NB4 (cell line): ENCODE results near the gene LBHD2.

Experiments
- DNase-seq: peaks from one replicate; pipeline ENCODE4 v3.0.0; 2010; ENCODE audit warnings: low read depth
- H3K4me3 ChIP-seq: one replicate; pipeline ENCODE4 v1.5.1; 2011; ENCODE audit warnings: mild to moderate bottlenecking, low read depth, low read length, moderate library complexity
- CTCF ChIP-seq: IDR thresholded peaks from one replicate; pipeline ENCODE4 v1.5.1; 2012; ENCODE audit warnings: low read depth, low read length
- MAX ChIP-seq: IDR thresholded peaks from 2 replicates; pipeline ENCODE4 v1.6.1; 2011; ENCODE audit warnings: low read depth, low read length
- MYC ChIP-seq: IDR thresholded peaks from 2 replicates; pipeline ENCODE4 v1.6.1; 2011; ENCODE audit warnings: low read depth, low read length
- POLR2A ChIP-seq: IDR thresholded peaks from 2 replicates; pipeline ENCODE4 v1.6.1; 2011; ENCODE audit warnings: mild to moderate bottlenecking; ENCODE audit not compliant: insufficient read length; ENCODE audit errors: extremely low read depth

LBHD2 gene

GRCh38 chr14:103059556-103059955, 24.5 kb upstream of the LBHD2 start:
- TF ChIP-seq MAX (no peak), CTCF (no peak), MYC (no peak), POLR2A (no peak)
- no peak overlapping the region for H3K4me3 ChIP-seq
- DNase-seq, result no peak

GRCh38 chr14:103061482-103061976, 22.5 kb upstream of the LBHD2 start:
- DNase-seq, result no peak
- no peak overlapping the region for H3K4me3 ChIP-seq
- TF ChIP-seq MAX (no peak), POLR2A (no peak), MYC (no peak), CTCF (no peak)

- TF ChIP-seq MAX, result no peak
- TF ChIP-seq MYC, result no peak
- TF ChIP-seq POLR2A, result no peak
- TF ChIP-seq CTCF, result no peak
- no peak overlapping the region for H3K4me3 ChIP-seq
- DNase-seq, result no peak
These were observed 19.6 kb upstream of the LBHD2 start for GRCh38 chr14:103064436-103064835.

GRCh38 chr14:103064978-103065377, 19.0 kb upstream of the LBHD2 start:
- no peak for TF ChIP-seq CTCF
- TF ChIP-seq MYC, result no peak
- no peak for TF ChIP-seq POLR2A
- no peak for TF ChIP-seq MAX
- no peak for DNase-seq
- no peak overlapping the region for H3K4me3 ChIP-seq

- no peak overlapping the region for H3K4me3 ChIP-seq
- TF ChIP-seq CTCF (no peak), POLR2A (no peak), MAX (no peak), MYC (no peak)
- DNase-seq, result no peak
These were observed 18.1 kb upstream of the LBHD2 start for GRCh38 chr14:103065861-103066260.
